Activated CD8-positive, alpha-beta memory T cell treated with anti-CD3 and anti-CD28 coated beads, Interleukin-2, amount 50 U/mL, for 48 hours (primary cell): ENCODE measurements around the gene CAMK1.
A peak's percentile ranks its signal among the peaks of the same experiment; 100 is the strongest.
"Not testable (repeated sequence)": the region's sequence is repeated elsewhere in the genome, so short reads cannot be mapped to it uniquely, and the experiment has no call there.

Source experiments
- DNase-seq: peaks from one replicate; pipeline ENCODE4 v3.0.0-alpha.2; 2020

The CAMK1 gene

GRCh38 chr3:9792405-9793160 is 22.8 kb upstream of the CAMK1 start, which contains the start of the genes ARPC4 and TADA3:
TSS of gene ARPC4 (plus strand) at chr3:9793082. CDS start at chr3:9793122, 40 bp downstream.
TSS of gene TADA3 (minus strand) at chr3:9792473. CDS start at chr3:9791466, 1,007 bp downstream.
- peak; percentile 93 for DNase-seq

GRCh38 chr3:9791790-9792404 is 22.1 kb upstream of the CAMK1 start:
- DNase-seq = no peak

- DNase-seq = no peak
Measured at GRCh38 chr3:9791127-9791526, 21.4 kb upstream of the CAMK1 start.

GRCh38 chr3:9787714-9788113 is 18.0 kb upstream of the CAMK1 start:
- no peak for DNase-seq

- DNase-seq = no peak
Measured at GRCh38 chr3:9786825-9787669, 17.3 kb upstream of the CAMK1 start.

GRCh38 chr3:9786209-9786739 is 16.5 kb upstream of the CAMK1 start:
- DNase-seq = no peak

- no peak for DNase-seq
Measured at GRCh38 chr3:9785602-9786001, 15.9 kb upstream of the CAMK1 start.

- DNase-seq = no peak
Measured at GRCh38 chr3:9784965-9785364, 15.2 kb upstream of the CAMK1 start.

- no peak for DNase-seq
Measured at GRCh38 chr3:9783954-9784353, 14.2 kb upstream of the CAMK1 start.

- DNase-seq = no peak
Measured at GRCh38 chr3:9782770-9783169, 13.0 kb upstream of the CAMK1 start.

GRCh38 chr3:9781978-9782603 is 12.3 kb upstream of the CAMK1 start:
- DNase-seq = no peak

GRCh38 chr3:9781551-9781950 is 11.8 kb upstream of the CAMK1 start:
- no peak for DNase-seq

- DNase-seq = no peak
Measured at GRCh38 chr3:9780910-9781309, 11.2 kb upstream of the CAMK1 start.

GRCh38 chr3:9780458-9780812 is 10.7 kb upstream of the CAMK1 start:
- DNase-seq = no peak

GRCh38 chr3:9779721-9780457 is 10.1 kb upstream of the CAMK1 start:
- peak; percentile 76 for DNase-seq

- DNase-seq = no peak
Measured at GRCh38 chr3:9779075-9779593, 9.4 kb upstream of the CAMK1 start.

GRCh38 chr3:9778143-9779074 is 8.7 kb upstream of the CAMK1 start:
- peak; percentile 73 for DNase-seq

- no peak for DNase-seq
Measured at GRCh38 chr3:9777694-9778021, 7.9 kb upstream of the CAMK1 start.

- no peak for DNase-seq
Measured at GRCh38 chr3:9776896-9777693, 7.3 kb upstream of the CAMK1 start.

- DNase-seq = not testable (repeated sequence)
Measured at GRCh38 chr3:9771007-9771406, 1.3 kb upstream of the CAMK1 start.
